Activated CD4-positive, alpha-beta T cell treated with anti-CD3 and anti-CD28 coated beads, Interleukin-2, Interleukin-4, amounts not matched to agents 100 ng/mL and 50 ng/mL, durations not matched to agents 16 hours and 8 hours (primary cell): ENCODE measurements around the gene ANKEF1.

ENCODE experiments used
- DNase-seq: peaks from one replicate; pipeline ENCODE4 v3.0.0-alpha.2; 2020; ENCODE audit warnings: low spot score

ANKEF1 gene

GRCh38 chr20:10089871-10090587 is 55.2 kb downstream of the ANKEF1 start:
- DNase-seq = no peak

- DNase-seq = peak; percentile 42
Measured at GRCh38 chr20:10090588-10091166, 55.9 kb downstream of the ANKEF1 start.

GRCh38 chr20:10093087-10093591 is 58.4 kb downstream of the ANKEF1 start:
- no peak for DNase-seq

- no peak for DNase-seq
Measured at GRCh38 chr20:10094566-10095173, 59.9 kb downstream of the ANKEF1 start.

GRCh38 chr20:10096790-10097189 is 62.0 kb downstream of the ANKEF1 start:
- DNase-seq = no peak

- no peak for DNase-seq
Measured at GRCh38 chr20:10105046-10105445, 70.3 kb downstream of the ANKEF1 start.
